Gastrocnemius medialis (tissue), 4 donors: Measurements from ENCODE around the gene PRR36.

ENCODE experiments used
- CTCF ChIP-seq, 5 experiments: fragments of 450-650 bp in 3 of 5; fragments of 200-600 bp in 2 of 5; sonication (generic) in 2 of 5; IDR thresholded peaks in 4 of 5; conservative IDR thresholded peaks in 1 of 5; 1 replicate in 4 of 5; 2 replicates in 1 of 5; pipeline ENCODE4 v1.5.1; 2016 to 2019; ENCODE audit warnings: antibody characterized with exemption in 5 of 5, mild to moderate bottlenecking in 3 of 5, moderate library complexity in 3 of 5
- POLR2A ChIP-seq, 2 donors: fragments of 450-650 bp; IDR thresholded peaks; one replicate each; pipeline ENCODE4 v1.6.1; 2017; ENCODE audit warnings: antibody characterized with exemption in 2 of 2, mild to moderate bottlenecking in 2 of 2, moderate library complexity in 2 of 2

GRCh38 chr19:7846155-7846646 lies 28.0 kb downstream of the PRR36 start:
- TF ChIP-seq CTCF (IDR thresholded peaks at IDR 0.05 in 4 of 5, conservative IDR thresholded peaks at IDR 0.05 in 1 of 5): no peak
- TF ChIP-seq POLR2A (IDR thresholded peaks at IDR 0.05): no peak
